Right lung (tissue), 5 donors: ENCODE results near the gene SUMF1. TPM values are rescaled to one million over a fixed set of nuclear protein-coding genes. Genes with fewer than 3 reads are reported as not detected.
"Not testable (repeated sequence)": the region's sequence is repeated elsewhere in the genome, so short reads cannot be mapped to it uniquely, and the experiment has no call there.

Experiments used
- DNase-seq, 2 donors: peaks; one replicate each; pipeline ENCODE4 v3.0.0-alpha.2; 2013
- polyA plus RNA-seq, 5 donors: library from polyadenylated mRNA; unstranded; fragments of 120-200 nt; gene quantifications; one replicate each; pipeline versions ENCODE4 v1.2.1 to v1.2.3, GENCODE V29; 2013; ENCODE audit warnings: inconsistent platforms in 1 of 5, low replicate concordance in 1 of 5; ENCODE audit not compliant: insufficient read length in 5 of 5, insufficient read depth in 1 of 5

SUMF1 gene
- polyA plus RNA-seq, 5 donors, result 27.4 to 40.9 (median 37.4) TPM

DNA sequence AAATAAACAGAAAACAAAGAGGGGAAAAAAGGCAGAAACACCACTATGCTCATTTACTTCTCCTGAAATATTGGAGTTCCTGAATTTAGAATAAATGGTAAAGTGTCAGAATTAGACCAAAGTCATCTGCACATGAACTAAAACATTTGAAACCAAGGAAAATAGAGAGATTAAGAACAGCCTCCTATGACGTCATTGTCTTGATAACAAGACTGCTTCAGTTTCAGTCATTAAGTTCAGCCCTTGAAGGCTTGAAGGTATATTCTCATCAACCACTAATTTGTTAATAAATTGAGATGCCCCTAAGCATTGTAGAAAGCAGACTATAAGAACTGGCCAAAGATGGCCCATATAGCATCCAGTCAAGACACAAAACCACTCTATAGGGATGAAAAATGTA is 2.5 kb downstream of the SUMF1 start:
- no peak for DNase-seq

- no peak for DNase-seq
These were observed 4.6 kb downstream of the SUMF1 start for GRCh38 chr3:4462369-4463040.

- DNase-seq, result no peak
These were observed 5.5 kb downstream of the SUMF1 start for GRCh38 chr3:4461468-4462090.

GRCh38 chr3:4460334-4460733 is 6.7 kb downstream of the SUMF1 start:
- no peak for DNase-seq

DNA sequence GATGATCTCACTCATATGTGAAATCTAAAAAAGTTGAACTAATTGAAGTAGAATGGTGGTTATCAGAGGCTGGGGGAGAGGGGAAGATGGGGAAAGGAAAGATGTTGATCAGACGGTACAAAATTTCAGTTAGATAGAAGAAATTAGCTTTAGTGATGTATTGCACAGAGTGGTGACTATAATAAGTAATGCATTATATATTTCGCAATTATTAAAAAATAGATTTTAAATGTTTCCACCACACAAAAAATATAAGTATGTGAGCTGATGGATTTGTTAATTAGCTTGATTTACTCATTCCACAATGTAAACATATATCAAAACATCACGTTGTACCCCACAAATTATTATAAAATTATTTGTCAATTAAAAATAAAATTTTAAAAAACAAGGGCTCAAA is 8.1 kb downstream of the SUMF1 start:
- no peak for DNase-seq

DNA sequence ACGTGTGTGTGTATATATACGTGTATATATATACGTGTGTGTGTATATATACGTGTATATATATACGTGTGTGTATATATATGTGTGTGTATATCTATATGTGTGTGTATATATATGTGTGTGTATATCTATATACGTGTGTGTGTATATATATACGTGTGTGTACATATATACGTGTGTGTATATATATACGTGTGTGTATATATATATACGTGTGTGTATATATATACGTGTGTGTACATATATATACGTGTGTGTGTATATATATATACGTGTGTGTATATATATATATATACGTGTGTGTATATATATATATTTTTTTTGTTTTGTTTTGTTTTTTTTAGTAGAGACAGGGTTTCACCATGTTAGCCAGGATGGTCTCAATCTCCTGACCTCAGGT is 10.3 kb downstream of the SUMF1 start:
- not testable (repeated sequence) for DNase-seq

GRCh38 chr3:4454142-4454541 is 12.9 kb downstream of the SUMF1 start:
- DNase-seq, result no peak

DNA sequence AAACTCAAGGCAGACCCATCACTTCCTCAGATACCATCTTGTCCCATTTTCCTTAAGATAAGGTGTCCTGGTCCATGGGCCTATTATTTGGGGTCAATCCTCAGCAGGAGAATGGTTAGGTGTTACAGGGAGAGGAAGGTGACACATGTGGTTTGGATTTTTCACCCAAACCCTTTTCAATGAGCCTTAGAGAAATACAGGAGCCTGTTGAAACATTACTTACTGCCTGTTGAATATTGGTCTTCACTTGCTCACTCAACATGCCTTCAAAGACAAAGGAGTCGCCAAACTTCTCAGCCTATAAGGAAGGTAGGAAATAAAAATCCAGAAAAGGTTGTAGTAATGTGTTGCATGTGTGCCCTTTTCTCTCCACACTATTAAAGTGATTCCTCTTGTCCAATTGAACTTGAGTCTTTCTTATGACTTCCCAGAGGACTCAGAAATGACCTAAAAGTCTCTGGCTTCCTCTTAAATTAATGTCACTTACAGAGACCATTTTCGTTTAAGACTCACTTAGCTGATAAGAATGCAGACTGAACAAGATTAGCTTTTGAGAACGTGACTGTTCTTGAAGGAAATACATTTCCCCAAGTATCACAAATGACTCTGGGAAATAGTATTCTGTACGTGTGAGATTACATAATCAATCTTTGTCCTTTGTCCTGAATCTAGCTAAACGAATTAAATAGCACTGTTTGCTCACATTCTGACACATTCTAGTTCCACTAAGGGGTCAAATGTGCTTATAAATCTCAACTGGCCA is 17.8 kb downstream of the SUMF1 start:
- no peak for DNase-seq

- no peak for DNase-seq
These were observed 18.9 kb downstream of the SUMF1 start for GRCh38 chr3:4448187-4448586.

- DNase-seq, result no peak
These were observed 19.6 kb downstream of the SUMF1 start for GRCh38 chr3:4447295-4447999.

- no peak for DNase-seq
These were observed 26.1 kb downstream of the SUMF1 start for GRCh38 chr3:4440951-4441350.

DNA sequence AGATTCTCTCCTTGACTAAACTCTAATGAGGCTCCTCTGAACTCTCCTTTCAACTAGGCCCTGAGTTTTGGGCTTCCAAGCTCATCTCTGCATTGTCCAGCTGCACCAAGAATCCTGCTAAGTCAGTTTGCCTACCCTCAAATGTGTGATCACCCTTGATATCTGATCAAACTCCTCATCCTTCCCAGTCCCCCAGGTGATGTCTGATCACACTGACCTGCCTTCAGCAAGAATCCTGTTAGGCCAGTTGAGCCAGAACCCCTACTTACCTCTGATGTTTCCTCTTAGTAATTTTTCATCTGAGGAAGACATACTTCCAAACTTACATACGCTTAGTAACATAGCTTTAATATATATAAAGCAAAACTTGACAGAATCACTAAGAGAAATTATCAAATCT is 28.8 kb downstream of the SUMF1 start:
- DNase-seq, result no peak

- no peak for DNase-seq
These were observed 34.8 kb downstream of the SUMF1 start for GRCh38 chr3:4432259-4432658.

DNA sequence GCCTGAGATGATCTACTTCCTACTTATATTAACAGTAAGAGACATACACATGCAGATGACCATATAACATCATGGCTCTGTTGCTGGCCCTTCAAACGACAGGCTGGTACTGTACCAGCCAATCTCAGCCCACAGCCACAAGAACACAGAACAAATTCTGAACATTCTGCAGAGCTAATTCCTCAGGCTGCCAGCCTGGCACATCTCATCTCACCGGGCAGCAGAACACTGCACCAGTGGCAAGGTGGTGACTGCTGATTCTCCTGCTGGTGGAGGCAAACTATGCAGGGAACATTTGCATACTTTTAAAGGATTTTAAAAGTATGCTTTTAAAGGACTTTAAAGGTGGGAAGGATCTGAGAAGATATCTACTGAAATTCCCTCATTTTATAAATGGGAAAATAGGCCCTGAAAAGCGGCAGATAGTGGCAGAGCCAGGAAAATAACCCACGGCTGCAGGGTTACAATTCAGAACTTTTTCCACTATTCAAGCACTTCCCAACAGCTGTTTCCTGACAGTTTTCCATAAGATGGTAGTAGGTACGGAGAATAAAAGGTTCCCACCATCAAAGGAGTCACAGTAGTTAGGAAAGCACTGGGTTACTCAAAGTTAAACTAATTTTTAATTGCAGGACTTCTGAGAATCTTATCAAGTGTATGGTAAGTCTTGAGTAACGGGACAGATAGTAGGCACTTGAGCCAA is 37.3 kb downstream of the SUMF1 start:
- no peak for DNase-seq

GRCh38 chr3:4426782-4427344 is 40.2 kb downstream of the SUMF1 start:
- peak; percentile 47 to 54 for DNase-seq

GRCh38 chr3:4426261-4426781 is 40.7 kb downstream of the SUMF1 start:
- no peak for DNase-seq

GRCh38 chr3:4425707-4426106 is 41.4 kb downstream of the SUMF1 start:
- no peak for DNase-seq

- no peak for DNase-seq
These were observed 42.0 kb downstream of the SUMF1 start for GRCh38 chr3:4425055-4425454.

DNA sequence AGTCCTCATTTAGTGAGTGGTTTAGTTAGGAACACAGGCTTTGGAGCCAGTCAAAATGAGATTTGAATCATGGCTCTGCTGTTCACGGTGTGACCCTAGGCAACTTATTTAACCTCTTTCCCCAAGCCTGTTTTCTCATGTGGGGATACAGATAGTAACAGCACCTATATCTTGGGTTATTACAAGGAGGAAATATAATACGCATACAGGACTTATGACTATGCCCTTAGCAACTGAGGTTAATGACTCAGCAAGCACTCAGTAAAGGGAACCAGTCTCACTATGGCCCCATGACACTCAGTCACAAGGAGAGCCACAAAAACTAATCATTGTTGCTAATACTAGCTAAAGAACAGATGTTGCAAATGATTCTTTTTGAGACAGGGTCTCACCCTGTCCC is 45.9 kb downstream of the SUMF1 start:
- no peak for DNase-seq

DNA sequence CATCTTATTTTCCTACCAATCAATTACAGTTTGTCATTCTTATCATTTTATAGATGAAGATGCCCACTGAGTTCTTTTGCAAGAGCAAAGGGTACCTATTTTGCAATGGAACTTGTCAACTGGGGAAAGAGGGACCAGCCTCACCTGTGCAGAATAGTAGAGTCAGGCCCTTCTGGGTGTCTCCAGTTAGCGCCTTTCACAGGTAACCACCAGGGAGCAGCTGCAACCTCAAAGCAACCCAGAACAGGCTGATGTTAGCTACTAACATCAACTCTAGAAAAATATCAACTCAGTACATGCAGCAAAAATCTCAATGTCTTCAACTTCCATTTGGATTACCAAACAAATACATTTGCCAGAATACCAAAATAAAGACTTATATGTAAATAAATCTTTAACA is 47.1 kb downstream of the SUMF1 start:
- DNase-seq, result no peak

DNA sequence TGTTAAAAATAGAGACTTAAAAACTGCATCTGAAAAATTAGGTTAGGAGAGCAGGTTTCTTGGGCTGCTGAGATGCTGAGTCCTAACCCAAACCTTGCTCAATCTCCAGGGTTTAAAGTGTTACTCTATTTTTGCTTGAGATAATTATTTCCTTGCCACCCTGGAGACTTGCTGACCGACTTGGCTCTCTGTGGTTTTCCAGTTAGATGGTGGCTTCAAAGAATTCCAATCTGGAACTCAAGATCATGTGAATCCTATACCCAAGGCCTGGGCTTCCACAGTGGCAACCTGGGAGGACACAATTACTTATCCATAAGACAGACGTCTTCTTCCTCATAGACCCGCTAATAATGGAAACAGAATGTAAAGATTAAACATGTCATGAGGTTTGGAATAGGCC is 47.7 kb downstream of the SUMF1 start:
- DNase-seq, result no peak
